AG04449 (cell line): Measurements from ENCODE around the gene ITGB4.
A peak's percentile ranks its signal among the peaks of the same experiment; 100 is the strongest.

ENCODE experiments used
- CTCF ChIA-PET: fragments of 350-600 bp; formaldehyde crosslinking; extraction: SDS; loops from one replicate; lab custom pipeline; 2021; ENCODE audit warnings: antibody characterized with exemption; lab: Yijun Ruan, JAX
- POLR2A ChIA-PET: fragments of 400-600, 350-600 bp; formaldehyde crosslinking; extraction: SDS; loops from one replicate; lab custom pipeline; 2020; ENCODE audit warnings: antibody characterized with exemption, inconsistent platforms; lab: Yijun Ruan, JAX
- DNase-seq: peaks from one replicate; pipeline ENCODE4 v3.0.0-alpha.2; 2010; ENCODE audit warnings: low read depth, low spot score
- H3K4me3 ChIP-seq: 2 replicates; pipeline ENCODE4 v1.5.1; 2011; ENCODE audit warnings: low read depth, mild to moderate bottlenecking, control low read depth, low read length
- CTCF ChIP-seq: IDR thresholded peaks from one replicate; pipeline ENCODE4 v1.5.1; 2011; ENCODE audit warnings: mild to moderate bottlenecking, moderate library complexity, low read length, control low read depth, inconsistent platforms; ENCODE audit not compliant: insufficient read depth; ENCODE audit errors: missing control alignments

Gene ITGB4

GRCh38 chr17:75749545-75750389 lies 28.5 kb downstream of the ITGB4 start:
- no peak overlapping the region for H3K4me3 ChIP-seq
- TF ChIP-seq CTCF = peak; percentile 86
- no peak for DNase-seq
- POLR2A ChIA-PET = interaction anchor here (0.5 to 1.2 kb wide), 4 partner anchors 8 to 117 kb away, joined by 3 to 4 read pairs (median 4); partner anchors contain the start of gene SMIM5
- CTCF ChIA-PET = interaction anchor here (0.6 to 23.0 kb wide), 43 partner anchors 12 to 481 kb away, joined by 3 to 1427 read pairs (median 5); partner anchors contain the start of genes GALK1, ITGB4, LLGL2 and MIF4GD

GRCh38 chr17:75750661-75751423 lies 29.6 kb downstream of the ITGB4 start:
- ChIA-PET POLR2A (interaction anchor here (0.5 to 1.2 kb wide), 2 partner anchors 10 to 29 kb away, joined by 3 to 4 read pairs; no protein-coding TSS in a partner anchor), CTCF (interaction anchor here (0.7 to 23.0 kb wide), 17 partner anchors 11 to 480 kb away, joined by 3 to 1427 read pairs (median 16); partner anchors contain the start of genes GALK1, MIF4GD, MYO15B and RECQL5)
- H3K4me3 ChIP-seq = no peak overlapping the region
- no peak for DNase-seq
- no peak for TF ChIP-seq CTCF

- no peak overlapping the region for H3K4me3 ChIP-seq
- no peak for TF ChIP-seq CTCF
- CTCF ChIA-PET = interaction anchor here (1.4 to 23.0 kb wide), 12 partner anchors 10 to 326 kb away, joined by 3 to 1427 read pairs (median 86); partner anchors contain the start of genes GALK1, MYO15B, RECQL5 and SAP30BP
- POLR2A ChIA-PET = no interaction called here
- no peak for DNase-seq
Observed at GRCh38 chr17:75751676-75752404, 30.6 kb downstream of the ITGB4 start.

GRCh38 chr17:75752405-75752709 lies 31.1 kb downstream of the ITGB4 start:
- H3K4me3 ChIP-seq = no peak overlapping the region
- no peak for TF ChIP-seq CTCF
- ChIA-PET POLR2A (no interaction called here), CTCF (interaction anchor here (1.4 to 23.0 kb wide), 6 partner anchors 11 to 119 kb away, joined by 3 to 1427 read pairs (median 24); partner anchors contain the start of genes GALK1, RECQL5, SAP30BP and SMIM5)
- no peak for DNase-seq

GRCh38 chr17:75752802-75753513 lies 31.7 kb downstream of the ITGB4 start:
- no peak for TF ChIP-seq CTCF
- peak overlapping the region; percentile 55 for H3K4me3 ChIP-seq
- ChIA-PET CTCF (interaction anchor here (0.6 to 23.0 kb wide), 67 partner anchors 8 to 835 kb away, joined by 3 to 1427 read pairs (median 4); partner anchors contain the start of genes GALK1, MIF4GD, RECQL5 and SAP30BP), POLR2A (interaction anchor here (0.9 to 2.0 kb wide), 7 partner anchors 9 to 144 kb away, joined by 3 to 11 read pairs (median 6); partner anchors contain the start of genes GALK1, RECQL5, SAP30BP and SMIM5)
- no peak for DNase-seq
